Mucosa of descending colon (tissue), 3 donors: Measurements from ENCODE around the gene LCA5. TPM values are rescaled to one million over a fixed set of nuclear protein-coding genes. Genes with fewer than 3 reads are reported as not detected.

ENCODE experiments used
- ATAC-seq: fragments of 200-7000 bp; cut with Tn5 transposase; one replicate; pipeline ENCODE4 v1.9.1; 2020; ENCODE audit warnings: mild to moderate bottlenecking, moderate library complexity
- DNase-seq, 3 donors: peaks; one replicate each; pipeline ENCODE4 v3.0.0-alpha.2; 2020
- H3K36me3 ChIP-seq: fragments of 200-600 bp; one replicate; pipeline ENCODE4 v1.8.0; 2021; ENCODE audit warnings: low read depth, mild to moderate bottlenecking
- H3K4me1 ChIP-seq: fragments of 200-600 bp; one replicate; pipeline ENCODE4 v1.8.0; 2021; ENCODE audit warnings: low read depth, mild to moderate bottlenecking
- H3K4me3 ChIP-seq: fragments of 200-600 bp; one replicate; pipeline ENCODE4 v1.8.0; 2021; ENCODE audit warnings: mild to moderate bottlenecking
- H3K9me3 ChIP-seq: fragments of 200-600 bp; one replicate; pipeline ENCODE4 v1.8.0; 2021; ENCODE audit warnings: mild to moderate bottlenecking
- CTCF ChIP-seq: fragments of 200-600 bp; IDR thresholded peaks from one replicate; pipeline ENCODE4 v1.8.0; 2022; ENCODE audit warnings: antibody characterized with exemption, mild to moderate bottlenecking
- intact Hi-C, 2 donors: fragments of 100-400 bp; cut with DNase I in 1 of 2; cut with micrococcal nuclease in 1 of 2; formaldehyde crosslinking; loops; one replicate each; pipeline versions ENCODE4 v1.11.0 to v1.11.1; 2022; cut with DNase I, micrococcal nuclease
- total RNA-seq, 3 donors: library from RNA; stranded (reverse); fragmentation: NEBNext Ultra II Directional in 2 of 3; extraction: Animal tissue kit (Norgen Biotek cat#: 25700) in 2 of 3; gene quantifications; one replicate each; pipeline versions ENCODE4 v1.2.1 to v1.2.4, GENCODE V29; 2021 to 2023
- donor health status: DM: no; HTN: no; CAD: no; lungs with moderate emphysema.
- donor health status: DM: no; HTN: no; CAD: no.
- donor health status: DM: no; HTN: yes; CAD: no.

LCA5 gene
- total RNA-seq, 3 donors from 2014 or later, result 0.43 to 5.5 (median 1.1) TPM

DNA sequence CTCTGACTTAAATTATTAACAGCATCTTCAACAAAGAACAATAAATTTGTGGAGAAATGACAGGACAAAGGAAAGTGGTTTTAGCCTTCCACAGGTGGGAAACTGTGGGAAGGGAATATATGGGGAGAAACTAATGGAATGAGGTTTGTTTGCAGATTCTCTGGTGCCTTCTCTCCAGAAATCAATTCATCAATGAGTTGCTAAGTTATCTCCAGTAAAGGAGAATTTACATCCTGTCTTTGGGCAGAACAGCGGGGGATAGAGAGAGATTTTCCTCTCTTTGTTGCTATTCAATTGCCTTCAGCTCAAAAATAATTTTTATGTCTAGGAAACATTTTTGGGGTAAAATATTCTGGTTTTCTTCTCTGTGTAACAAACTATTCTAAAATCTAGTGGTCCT is 36.9 kb upstream of the LCA5 start:
- ATAC-seq, result no peak
- Histone ChIP-seq H3K4me3 (no peak overlapping the region), H3K36me3 (no peaks in the 10 kb centered on the region), H3K4me1 (peaks cover 12% of the 10 kb centered on the region), H3K9me3 (no peaks in the 10 kb centered on the region)
- intact Hi-C loops, result loop anchor here in 1 of 2 donors (10.0 kb wide), 1 partner anchor 131 kb away; no protein-coding TSS in a partner anchor
- DNase-seq, result no peak
- no peak for TF ChIP-seq CTCF

DNA sequence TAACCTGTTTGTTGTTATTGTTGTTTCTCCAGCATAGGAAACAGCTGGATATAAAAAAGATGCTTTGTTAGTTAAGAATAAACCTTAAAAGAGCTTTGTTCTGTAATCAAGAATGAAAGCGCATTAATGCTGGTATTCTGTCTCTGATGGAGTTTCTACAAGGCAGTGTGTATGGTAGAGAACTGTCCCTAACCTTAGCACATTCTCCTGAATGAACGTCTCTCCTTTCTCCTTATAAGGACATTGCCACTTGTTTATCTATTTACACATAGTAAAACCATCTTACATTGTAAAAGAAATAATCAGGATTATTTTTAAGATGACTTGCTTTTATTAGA is 33.8 kb upstream of the LCA5 start:
- intact Hi-C loops, result loop anchor here in 1 of 2 donors (10.0 kb wide), 1 partner anchor 134 kb away; no protein-coding TSS in a partner anchor

DNA sequence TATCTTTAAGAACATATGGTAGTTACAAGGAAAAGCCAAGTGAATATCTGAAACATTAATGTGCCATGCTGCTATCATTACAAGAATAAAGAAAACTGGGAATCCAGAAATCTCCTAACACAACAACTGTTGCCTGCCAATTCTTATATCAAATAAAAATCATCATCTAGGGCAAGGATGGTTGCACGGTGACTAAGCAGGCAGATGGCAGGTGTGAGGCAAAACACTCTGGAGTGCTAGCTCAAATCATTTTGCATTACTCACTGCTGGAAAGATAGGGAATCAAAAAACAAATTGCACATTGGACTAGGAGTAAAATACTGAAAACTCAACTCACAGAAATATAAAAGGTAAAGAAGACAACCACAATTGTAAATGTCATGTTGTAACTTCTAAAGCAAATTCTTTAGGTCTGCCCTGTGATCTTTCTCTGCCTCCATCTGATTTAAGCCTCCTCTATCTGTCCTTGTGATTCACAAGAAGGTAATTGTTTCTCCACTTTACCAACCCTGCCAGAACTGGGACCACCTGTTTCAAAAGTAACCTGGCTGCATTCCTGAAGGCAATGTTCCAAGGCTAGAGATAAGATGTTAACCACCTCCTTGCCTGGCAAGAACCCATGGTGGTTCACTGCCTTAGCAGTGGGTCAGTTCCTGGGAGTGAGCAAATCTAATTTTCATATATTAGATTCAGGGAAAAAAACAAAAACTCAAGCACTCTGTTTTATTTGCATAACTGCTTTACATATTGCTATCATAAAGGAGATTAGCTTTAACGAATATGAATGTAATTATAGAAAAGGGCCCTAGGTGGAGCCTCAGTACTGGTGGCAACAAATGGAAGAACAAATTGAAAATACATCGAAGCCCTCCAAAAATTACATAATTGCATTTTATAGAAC is 33.1 kb upstream of the LCA5 start:
- Histone ChIP-seq H3K9me3 (no peaks in the 10 kb centered on the region), H3K4me1 (peaks cover 12% of the 10 kb centered on the region), H3K36me3 (no peaks in the 10 kb centered on the region), H3K4me3 (no peak overlapping the region)
- ATAC-seq (peak; percentile 88), DNase-seq (peak in 2 of 3 donors; percentile 34 to 68)
- intact Hi-C loops, result loop anchor here in 1 of 2 donors (10.0 kb wide), 1 partner anchor 134 kb away; no protein-coding TSS in a partner anchor
- no peak for TF ChIP-seq CTCF

More for the DNA sequence above, 33.8 kb upstream of the LCA5 start:
- Histone ChIP-seq H3K4me1 (peaks cover 12% of the 10 kb centered on the region), H3K36me3 (no peaks in the 10 kb centered on the region), H3K9me3 (no peaks in the 10 kb centered on the region), H3K4me3 (no peak overlapping the region)
- TF ChIP-seq CTCF, result no peak
- no peak for DNase-seq
- ATAC-seq, result peak; percentile 37

DNA sequence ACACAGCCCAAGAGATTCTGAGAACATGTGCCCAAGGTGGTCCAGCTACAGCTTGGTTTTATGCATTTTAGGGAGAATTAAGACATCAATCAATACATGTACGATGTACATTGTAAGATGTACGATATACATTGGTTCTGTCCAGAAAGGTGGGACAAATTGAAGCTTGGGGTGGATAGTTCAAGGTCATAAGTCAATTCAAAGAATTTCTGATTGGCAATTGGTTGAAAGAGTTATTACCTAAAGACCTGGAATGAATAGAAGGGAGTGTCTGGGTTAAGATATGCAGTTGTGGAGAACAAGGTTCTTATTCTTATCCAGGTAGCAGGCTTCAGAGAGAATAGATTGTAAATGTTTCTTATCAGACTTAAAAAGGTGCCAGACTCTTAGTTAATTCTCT is 31.8 kb upstream of the LCA5 start:
- Histone ChIP-seq H3K9me3 (no peaks in the 10 kb centered on the region), H3K4me3 (no peak overlapping the region), H3K4me1 (peaks cover 12% of the 10 kb centered on the region), H3K36me3 (no peaks in the 10 kb centered on the region)
- peak; percentile 30 for ATAC-seq
- DNase-seq, result no peak
- intact Hi-C loops, result no loop called here
- no peak for TF ChIP-seq CTCF

DNA sequence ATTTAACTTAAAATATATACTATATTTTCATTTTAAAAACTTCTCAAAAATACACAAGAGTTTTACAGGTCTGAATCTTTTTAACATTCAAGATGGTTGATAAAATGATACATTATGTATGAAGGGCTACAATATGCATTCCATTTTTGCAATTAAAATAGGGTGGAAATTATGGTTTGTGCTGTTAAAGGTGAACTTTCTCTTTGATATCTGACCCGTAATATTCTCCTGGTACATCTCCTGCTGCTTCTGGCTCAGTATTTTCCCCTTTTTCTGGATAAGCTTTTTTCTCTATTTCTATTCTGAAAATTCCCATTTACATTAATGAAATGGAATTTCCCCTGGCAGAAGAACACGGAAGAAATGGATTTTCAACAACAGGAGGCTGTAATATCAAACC is 27.4 kb upstream of the LCA5 start:
- intact Hi-C loops, result no loop called here
- H3K36me3 ChIP-seq, result no peaks in the 10 kb centered on the region
- DNase-seq (no peak), ATAC-seq (no peak)
- H3K4me3 ChIP-seq, result no peak overlapping the region
- H3K9me3 ChIP-seq, result no peaks in the 10 kb centered on the region
- H3K4me1 ChIP-seq, result no peaks in the 10 kb centered on the region
- TF ChIP-seq CTCF, result no peak
